Measurements from ENCODE around the gene SOX5. TPM values are rescaled to one million over a fixed set of nuclear protein-coding genes. Genes with fewer than 3 reads are reported as not detected.

The SOX5 gene
- total RNA-seq, 1 donor from 2014 or later = 20.1 TPM

DNA sequence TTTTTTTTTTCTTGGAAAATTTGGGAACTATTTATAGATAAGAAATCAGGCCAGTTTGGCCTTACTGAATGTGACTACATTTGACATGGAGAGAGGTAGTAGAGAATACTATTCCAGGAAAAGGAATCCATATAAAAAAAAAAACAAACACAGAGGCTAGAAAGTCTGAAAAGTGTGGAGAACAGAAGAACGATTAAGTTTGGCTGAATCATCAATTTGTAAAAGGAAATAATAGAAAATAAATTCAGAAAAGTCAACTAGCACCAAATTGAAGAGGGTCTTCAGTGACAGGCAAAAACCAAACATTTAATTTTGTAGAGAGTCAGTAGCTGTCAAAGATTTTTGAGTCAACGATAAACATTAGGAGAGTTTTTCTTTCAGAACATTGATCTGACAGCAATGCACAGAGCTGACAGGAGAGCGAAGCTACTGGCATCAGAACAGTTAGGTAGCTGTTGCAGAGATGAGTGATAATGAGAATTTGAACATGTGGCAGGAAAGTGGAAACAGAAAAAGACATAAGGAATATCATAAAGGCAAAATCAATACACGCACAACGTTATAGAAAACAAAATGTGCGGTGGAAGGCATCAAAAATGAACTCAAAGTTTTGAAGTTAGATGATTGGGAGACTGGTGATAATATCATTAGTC lies 241.2 kb downstream of the SOX5 start:
- no peak for ATAC-seq
- no peaks in the 10 kb centered on the region for H3K9me3 ChIP-seq
- no peak overlapping the region for H3K27ac ChIP-seq
- DNase-seq = no peak
- H3K4me1 ChIP-seq = no peaks in the 10 kb centered on the region
- no peaks in the 10 kb centered on the region for H3K27me3 ChIP-seq
- intact Hi-C loops (cut with DNase I) = no loop called here
- no peak for TF ChIP-seq CTCF (IDR thresholded peaks at IDR 0.05)
- H3K4me3 ChIP-seq = no peak overlapping the region
- H3K36me3 ChIP-seq = no peaks in the 10 kb centered on the region

GRCh38 chr12:23707270-23707669 lies 242.2 kb downstream of the SOX5 start:
- intact Hi-C loops (cut with DNase I) = no loop called here

GRCh38 chr12:23704992-23705943 lies 244.2 kb downstream of the SOX5 start:
- DNase-seq (no peak), ATAC-seq (no peak)
- H3K27ac ChIP-seq = no peak overlapping the region
- no peaks in the 10 kb centered on the region for H3K4me1 ChIP-seq
- H3K4me3 ChIP-seq = no peak overlapping the region
- no peaks in the 10 kb centered on the region for H3K9me3 ChIP-seq
- H3K27me3 ChIP-seq = no peaks in the 10 kb centered on the region
- no peak for TF ChIP-seq CTCF (IDR thresholded peaks at IDR 0.05)
- intact Hi-C loops (cut with DNase I) = no loop called here
- H3K36me3 ChIP-seq = no peaks in the 10 kb centered on the region

More at GRCh38 chr12:23707270-23707669, 242.2 kb downstream of the SOX5 start:
- TF ChIP-seq CTCF (IDR thresholded peaks at IDR 0.05) = no peak
- no peak overlapping the region for H3K4me3 ChIP-seq
- DNase-seq (no peak), ATAC-seq (no peak)
- H3K36me3 ChIP-seq = no peaks in the 10 kb centered on the region
- H3K27ac ChIP-seq = no peak overlapping the region
- no peaks in the 10 kb centered on the region for H3K27me3 ChIP-seq
- H3K4me1 ChIP-seq = no peaks in the 10 kb centered on the region
- no peaks in the 10 kb centered on the region for H3K9me3 ChIP-seq

GRCh38 chr12:23703051-23703450 lies 246.4 kb downstream of the SOX5 start:
- TF ChIP-seq CTCF (IDR thresholded peaks at IDR 0.05) = no peak
- no peak for ATAC-seq

DNA sequence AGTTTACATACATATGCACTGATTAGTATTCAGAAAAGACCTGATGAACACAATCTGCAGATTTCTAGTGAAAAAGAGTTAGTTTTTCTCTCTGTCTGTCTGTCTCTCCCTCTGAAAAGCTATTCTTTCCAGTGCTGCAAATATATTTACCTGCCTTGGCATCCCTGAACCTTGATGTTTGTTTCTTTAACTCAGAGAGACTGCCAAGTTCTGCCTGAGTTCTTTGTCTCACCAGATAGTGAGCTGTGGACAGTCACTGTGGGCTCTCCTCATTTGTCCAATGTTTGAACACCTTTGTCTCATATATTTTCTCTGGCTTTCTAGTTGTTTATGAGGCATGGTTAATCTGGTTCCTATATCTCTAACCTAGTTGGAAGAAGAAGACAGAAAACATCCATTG lies 250.4 kb downstream of the SOX5 start:
- intact Hi-C loops (cut with DNase I) = no loop called here
- Histone ChIP-seq H3K4me1 (no peaks in the 10 kb centered on the region), H3K9me3 (no peaks in the 10 kb centered on the region), H3K4me3 (no peak overlapping the region), H3K36me3 (no peaks in the 10 kb centered on the region), H3K27ac (no peak overlapping the region), H3K27me3 (no peaks in the 10 kb centered on the region)
- no peak for ATAC-seq
- no peak for DNase-seq
- no peak for TF ChIP-seq CTCF (IDR thresholded peaks at IDR 0.05)

More at GRCh38 chr12:23703051-23703450, 246.4 kb downstream of the SOX5 start:
- Histone ChIP-seq H3K4me1 (no peaks in the 10 kb centered on the region), H3K27ac (no peak overlapping the region), H3K27me3 (no peaks in the 10 kb centered on the region), H3K9me3 (no peaks in the 10 kb centered on the region), H3K36me3 (no peaks in the 10 kb centered on the region), H3K4me3 (no peak overlapping the region)
- DNase-seq = no peak
- intact Hi-C loops (cut with DNase I) = no loop called here

Data from upper lobe of right lung (tissue), 1 donor.